Subcutaneous abdominal adipose tissue (tissue), 5 donors: ENCODE data around the gene CST2.
"Not testable (repeated sequence)": the region's sequence is repeated elsewhere in the genome, so short reads cannot be mapped to it uniquely, and the experiment has no call there.

Experiments
- H3K27ac ChIP-seq: one replicate; pipeline ENCODE4 v1.7.0; 2013; ENCODE audit warnings: low read depth, mild to moderate bottlenecking, inconsistent platforms, low read length, moderate library complexity
- H3K27me3 ChIP-seq, 5 donors: one replicate each; pipeline ENCODE4 v1.7.0; 2013; ENCODE audit warnings: low read length in 5 of 5, inconsistent platforms in 1 of 5; ENCODE audit not compliant: control insufficient read depth in 5 of 5, insufficient read depth in 4 of 5
- H3K36me3 ChIP-seq, 5 donors: one replicate each; pipeline ENCODE4 v1.7.0; 2013; ENCODE audit warnings: low read length in 5 of 5; ENCODE audit not compliant: control insufficient read depth in 5 of 5, insufficient read depth in 5 of 5
- H3K4me1 ChIP-seq, 5 donors: one replicate each; pipeline ENCODE4 v1.7.0; 2013; ENCODE audit warnings: low read length in 5 of 5, mild to moderate bottlenecking in 3 of 5, moderate library complexity in 1 of 5; ENCODE audit not compliant: control insufficient read depth in 5 of 5, insufficient read depth in 5 of 5
- H3K4me3 ChIP-seq, 5 donors: one replicate each; pipeline ENCODE4 v1.7.0; 2013; ENCODE audit warnings: low read length in 5 of 5, low read depth in 1 of 5
- H3K9ac ChIP-seq, 5 donors: one replicate each; pipeline ENCODE4 v1.7.0; 2013; ENCODE audit warnings: low read length in 5 of 5, mild to moderate bottlenecking in 4 of 5, moderate library complexity in 3 of 5
- H3K9me3 ChIP-seq, 5 donors: one replicate each; pipeline ENCODE4 v1.7.0; 2013; ENCODE audit warnings: low read length in 5 of 5; ENCODE audit not compliant: control insufficient read depth in 5 of 5
- donor health status: healthy.
- donor health status: healthy.
- donor health status: healthy.
- donor health status: healthy.
- donor health status: healthy.

The CST2 gene

GRCh38 chr20:23820493-23820892 lies 6.0 kb downstream of the CST2 start:
- H3K27ac ChIP-seq = no peak overlapping the region
- no peak overlapping the region for H3K9ac ChIP-seq
- no peaks in the 10 kb centered on the region for H3K4me1 ChIP-seq
- H3K27me3 ChIP-seq = no peaks in the 10 kb centered on the region
- no peaks in the 10 kb centered on the region for H3K36me3 ChIP-seq
- H3K9me3 ChIP-seq = no peaks in the 10 kb centered on the region
- H3K4me3 ChIP-seq = no peak overlapping the region

GRCh38 chr20:23811559-23811958 lies 15.0 kb downstream of the CST2 start:
- not testable (repeated sequence) for H3K4me3 ChIP-seq, H3K4me1 ChIP-seq, H3K27ac ChIP-seq, H3K9ac ChIP-seq, H3K9me3 ChIP-seq, H3K27me3 ChIP-seq, H3K36me3 ChIP-seq

GRCh38 chr20:23810349-23810748 lies 16.2 kb downstream of the CST2 start:
- not testable (repeated sequence) for H3K4me1 ChIP-seq, H3K4me3 ChIP-seq

GRCh38 chr20:23800865-23801264 lies 25.7 kb downstream of the CST2 start:
- Histone ChIP-seq H3K27me3 (peaks cover 0 to 6% (median 3%) of the 10 kb centered on the region in 5 donors), H3K4me3 (no peak overlapping the region), H3K27ac (no peak overlapping the region), H3K9me3 (no peaks in the 10 kb centered on the region), H3K9ac (no peak overlapping the region), H3K36me3 (no peaks in the 10 kb centered on the region), H3K4me1 (no peaks in the 10 kb centered on the region)

More at GRCh38 chr20:23810349-23810748, 16.2 kb downstream of the CST2 start:
- not testable (repeated sequence) for H3K9me3 ChIP-seq, H3K36me3 ChIP-seq, H3K27ac ChIP-seq, H3K27me3 ChIP-seq, H3K9ac ChIP-seq

- H3K4me1 ChIP-seq, H3K9me3 ChIP-seq, H3K27me3 ChIP-seq, H3K9ac ChIP-seq, H3K4me3 ChIP-seq, H3K36me3 ChIP-seq, H3K27ac ChIP-seq: not testable (repeated sequence)
Measured at GRCh38 chr20:23799216-23799847, 27.2 kb downstream of the CST2 start.

- H3K27me3 ChIP-seq = peaks cover 0 to 6% (median 3%) of the 10 kb centered on the region in 5 donors
- no peak overlapping the region for H3K4me3 ChIP-seq
- H3K27ac ChIP-seq = no peak overlapping the region
- H3K9me3 ChIP-seq = no peaks in the 10 kb centered on the region
- H3K9ac ChIP-seq = no peak overlapping the region
- no peaks in the 10 kb centered on the region for H3K36me3 ChIP-seq
- no peaks in the 10 kb centered on the region for H3K4me1 ChIP-seq
Measured at GRCh38 chr20:23795526-23795925, 31.0 kb downstream of the CST2 start.

GRCh38 chr20:23794841-23795240 lies 31.7 kb downstream of the CST2 start:
- H3K36me3 ChIP-seq = no peaks in the 10 kb centered on the region
- H3K4me1 ChIP-seq = no peaks in the 10 kb centered on the region
- H3K4me3 ChIP-seq = no peak overlapping the region
- H3K9ac ChIP-seq = no peak overlapping the region
- H3K27ac ChIP-seq = no peak overlapping the region
- H3K9me3 ChIP-seq = no peaks in the 10 kb centered on the region
- H3K27me3 ChIP-seq = peaks cover 0 to 6% (median 3%) of the 10 kb centered on the region in 5 donors

GRCh38 chr20:23794065-23794464 lies 32.5 kb downstream of the CST2 start:
- no peak overlapping the region for H3K4me3 ChIP-seq
- peaks cover 0 to 6% (median 3%) of the 10 kb centered on the region in 5 donors for H3K27me3 ChIP-seq
- H3K9ac ChIP-seq = no peak overlapping the region
- H3K9me3 ChIP-seq = no peaks in the 10 kb centered on the region
- H3K36me3 ChIP-seq = no peaks in the 10 kb centered on the region
- H3K27ac ChIP-seq = no peak overlapping the region
- no peaks in the 10 kb centered on the region for H3K4me1 ChIP-seq

GRCh38 chr20:23783447-23783846 lies 43.1 kb downstream of the CST2 start:
- Histone ChIP-seq H3K9ac (no peak overlapping the region), H3K27me3 (peaks cover 0 to 4% (median 2%) of the 10 kb centered on the region in 5 donors), H3K36me3 (no peaks in the 10 kb centered on the region), H3K4me1 (no peaks in the 10 kb centered on the region), H3K27ac (no peak overlapping the region), H3K4me3 (no peak overlapping the region), H3K9me3 (peaks cover 0 to 3% (median 0%) of the 10 kb centered on the region in 5 donors)

GRCh38 chr20:23782366-23782983 lies 44.1 kb downstream of the CST2 start:
- Histone ChIP-seq H3K36me3 (no peaks in the 10 kb centered on the region), H3K27ac (no peak overlapping the region), H3K27me3 (peaks cover 0 to 4% (median 2%) of the 10 kb centered on the region in 5 donors), H3K4me3 (no peak overlapping the region), H3K4me1 (no peaks in the 10 kb centered on the region), H3K9ac (no peak overlapping the region), H3K9me3 (peaks cover 0 to under 1% (median 0%) of the 10 kb centered on the region in 5 donors)
